GM12878 (cell line): Measurements from ENCODE around the gene PTTG2.

ENCODE experiments used
- TAF1 ChIP-seq: IDR thresholded peaks from 2 replicates; pipeline ENCODE4 v1.6.1; 2011; ENCODE audit warnings: mild to moderate bottlenecking, low read depth, low read length, borderline replicate concordance
- TF ChIP-seq, protein P1 (sequence below): fragments of 450-650 bp; IDR thresholded peaks from 2 replicates; pipeline ENCODE4 v1.6.1; 2017; ENCODE audit warnings: mild to moderate bottlenecking, moderate library complexity

DNA sequence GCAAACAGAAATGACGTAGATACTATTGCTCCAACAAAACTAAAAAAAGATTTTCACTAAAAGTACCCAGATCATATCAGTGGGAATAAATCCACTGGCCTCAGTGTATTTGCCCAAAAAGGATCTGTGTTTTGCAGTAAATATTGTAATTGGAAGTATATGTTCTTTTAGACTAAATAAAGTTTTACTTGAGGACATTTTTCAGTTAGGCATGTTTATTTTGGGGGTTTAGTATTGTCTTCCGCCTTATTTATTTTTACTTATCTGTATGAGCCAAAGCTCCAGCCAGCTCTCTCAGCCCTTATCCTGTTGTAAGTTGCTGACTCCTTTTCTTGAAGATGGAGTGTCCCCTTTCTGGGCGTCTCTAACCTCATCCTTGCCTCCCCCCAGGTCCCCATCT, 49.8 kb downstream of the PTTG2 start:
- TF ChIP-seq TAF1 = no peak
- TF ChIP-seq, protein P1, sequence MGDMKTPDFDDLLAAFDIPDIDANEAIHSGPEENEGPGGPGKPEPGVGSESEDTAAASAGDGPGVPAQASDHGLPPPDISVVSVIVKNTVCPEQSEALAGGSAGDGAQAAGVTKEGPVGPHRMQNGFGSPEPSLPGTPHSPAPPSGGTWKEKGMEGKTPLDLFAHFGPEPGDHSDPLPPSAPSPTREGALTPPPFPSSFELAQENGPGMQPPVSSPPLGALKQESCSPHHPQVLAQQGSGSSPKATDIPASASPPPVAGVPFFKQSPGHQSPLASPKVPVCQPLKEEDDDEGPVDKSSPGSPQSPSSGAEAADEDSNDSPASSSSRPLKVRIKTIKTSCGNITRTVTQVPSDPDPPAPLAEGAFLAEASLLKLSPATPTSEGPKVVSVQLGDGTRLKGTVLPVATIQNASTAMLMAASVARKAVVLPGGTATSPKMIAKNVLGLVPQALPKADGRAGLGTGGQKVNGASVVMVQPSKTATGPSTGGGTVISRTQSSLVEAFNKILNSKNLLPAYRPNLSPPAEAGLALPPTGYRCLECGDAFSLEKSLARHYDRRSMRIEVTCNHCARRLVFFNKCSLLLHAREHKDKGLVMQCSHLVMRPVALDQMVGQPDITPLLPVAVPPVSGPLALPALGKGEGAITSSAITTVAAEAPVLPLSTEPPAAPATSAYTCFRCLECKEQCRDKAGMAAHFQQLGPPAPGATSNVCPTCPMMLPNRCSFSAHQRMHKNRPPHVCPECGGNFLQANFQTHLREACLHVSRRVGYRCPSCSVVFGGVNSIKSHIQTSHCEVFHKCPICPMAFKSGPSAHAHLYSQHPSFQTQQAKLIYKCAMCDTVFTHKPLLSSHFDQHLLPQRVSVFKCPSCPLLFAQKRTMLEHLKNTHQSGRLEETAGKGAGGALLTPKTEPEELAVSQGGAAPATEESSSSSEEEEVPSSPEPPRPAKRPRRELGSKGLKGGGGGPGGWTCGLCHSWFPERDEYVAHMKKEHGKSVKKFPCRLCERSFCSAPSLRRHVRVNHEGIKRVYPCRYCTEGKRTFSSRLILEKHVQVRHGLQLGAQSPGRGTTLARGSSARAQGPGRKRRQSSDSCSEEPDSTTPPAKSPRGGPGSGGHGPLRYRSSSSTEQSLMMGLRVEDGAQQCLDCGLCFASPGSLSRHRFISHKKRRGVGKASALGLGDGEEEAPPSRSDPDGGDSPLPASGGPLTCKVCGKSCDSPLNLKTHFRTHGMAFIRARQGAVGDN = no peak
